Neutrophil (primary cell): ENCODE results near the gene BOLA1.
"Not testable (repeated sequence)": the region's sequence is repeated elsewhere in the genome, so short reads cannot be mapped to it uniquely, and the experiment has no call there.

ENCODE experiments used
- H3K27ac ChIP-seq: fragments of 200-600 bp; sonication (generic); 2 replicates; pipeline ENCODE4 v1.5.1; 2016; ENCODE audit warnings: mild to moderate bottlenecking, moderate library complexity
- H3K27me3 ChIP-seq: fragments of 200-600 bp; sonication (generic); 2 replicates; pipeline ENCODE4 v1.6.0; 2016; ENCODE audit warnings: mild to moderate bottlenecking
- H3K36me3 ChIP-seq: fragments of 200-600 bp; sonication (generic); 2 replicates; pipeline ENCODE4 v1.5.1; 2017
- H3K4me1 ChIP-seq, 2 experiments: fragments of 200-600 bp in 1 of 2; sonication (generic) in 1 of 2; 1 replicate in 1 of 2; 2 replicates in 1 of 2; pipeline versions ENCODE4 v1.5.1 to v1.6.1; 2013 to 2016; ENCODE audit warnings: low read depth in 1 of 2, low read length in 1 of 2, mild to moderate bottlenecking in 1 of 2, moderate library complexity in 1 of 2; ENCODE audit not compliant: control insufficient read depth in 1 of 2, insufficient read depth in 1 of 2
- H3K4me3 ChIP-seq, 2 experiments: fragments of 200-600 bp in 1 of 2; sonication (generic) in 1 of 2; 1 replicate in 1 of 2; 2 replicates in 1 of 2; pipeline ENCODE4 v1.5.1; 2013 to 2016; ENCODE audit warnings: low read depth in 1 of 2, low read length in 1 of 2, mild to moderate bottlenecking in 1 of 2, moderate library complexity in 1 of 2
- H3K9me3 ChIP-seq: fragments of 200-600 bp; sonication (generic); 2 replicates; pipeline ENCODE4 v1.5.1; 2016
- CTCF ChIP-seq: fragments of 200-600 bp; sonication (generic); IDR thresholded peaks from 2 replicates; pipeline ENCODE4 v1.5.1; 2016; ENCODE audit warnings: antibody characterized with exemption

Gene BOLA1

DNA sequence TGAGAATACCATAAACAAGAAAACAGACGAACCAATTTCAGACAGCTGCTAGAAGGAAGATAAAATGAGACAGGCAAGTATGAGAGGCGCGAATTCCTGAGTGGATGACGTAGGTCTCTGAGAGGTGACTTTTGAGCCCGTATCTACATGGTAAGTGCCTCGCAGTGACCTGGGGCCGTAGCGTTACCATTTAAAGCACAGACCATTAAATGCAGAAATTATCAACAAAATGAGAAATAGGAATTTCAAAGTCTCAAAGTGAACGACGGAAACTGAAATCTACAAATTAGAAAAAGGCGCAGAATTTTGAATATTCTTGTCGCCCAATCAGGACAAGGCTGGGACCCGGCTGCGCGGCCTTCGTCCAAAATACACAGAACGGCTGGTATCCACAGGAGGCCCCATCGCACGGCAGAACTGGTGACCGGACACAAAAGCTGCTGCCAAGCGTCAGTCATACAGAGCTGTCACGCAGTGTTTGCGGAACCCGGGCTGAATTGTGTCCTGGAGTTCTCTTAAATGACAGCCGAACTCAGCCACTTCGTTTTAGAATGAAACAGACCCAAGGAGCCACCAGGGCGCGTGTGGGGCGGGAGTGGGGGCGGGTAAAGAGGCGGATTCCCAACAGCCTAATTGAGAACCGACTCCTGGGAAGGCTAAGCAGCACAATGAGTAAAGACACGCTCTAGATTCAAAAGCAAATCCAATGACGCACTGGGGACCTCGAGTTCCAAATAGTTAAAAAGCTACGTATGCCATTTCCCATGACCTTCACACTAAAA lies 13.8 kb upstream of the BOLA1 start:
- Histone ChIP-seq H3K9me3 (peaks cover 16% of the 10 kb centered on the region), H3K4me1 (peaks cover 36 to 57% of the 10 kb centered on the region in 2 experiments), H3K27ac (peak overlapping the region; percentile 99), H3K4me3 (peak overlapping the region; percentile 71 to 93), H3K27me3 (no peaks in the 10 kb centered on the region), H3K36me3 (peaks cover 6% of the 10 kb centered on the region)
- peak; percentile 7 for TF ChIP-seq CTCF

DNA sequence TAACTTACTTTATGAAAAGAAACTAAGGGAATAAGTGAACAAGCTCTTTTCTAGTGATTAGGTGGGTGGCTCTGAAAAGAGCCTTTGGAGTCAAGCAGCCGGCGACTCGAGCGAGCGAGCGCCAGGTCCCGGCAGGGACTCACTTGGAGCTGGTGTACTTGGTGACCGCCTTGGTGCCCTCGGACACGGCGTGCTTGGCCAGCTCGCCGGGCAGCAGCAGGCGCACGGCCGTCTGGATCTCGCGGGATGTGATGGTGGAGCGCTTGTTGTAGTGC lies 13.3 kb upstream of the BOLA1 start:
- Histone ChIP-seq H3K27ac (peak overlapping the region; percentile 99), H3K4me1 (peaks cover 36 to 57% of the 10 kb centered on the region in 2 experiments), H3K9me3 (peaks cover 16% of the 10 kb centered on the region), H3K4me3 (peak overlapping the region; percentile 71 to 93)
- not testable (repeated sequence) for H3K27me3 ChIP-seq, H3K36me3 ChIP-seq

- peak overlapping the region; percentile 99 for H3K27ac ChIP-seq
- peak overlapping the region; percentile 71 to 93 for H3K4me3 ChIP-seq
- H3K27me3 ChIP-seq, result no peaks in the 10 kb centered on the region
- H3K4me1 ChIP-seq, result peaks cover 36 to 57% of the 10 kb centered on the region in 2 experiments
- peaks cover 16% of the 10 kb centered on the region for H3K9me3 ChIP-seq
- peaks cover 3% of the 10 kb centered on the region for H3K36me3 ChIP-seq
- no peak for TF ChIP-seq CTCF
Observed at GRCh38 chr1:149886396-149887195, 12.8 kb upstream of the BOLA1 start.

- H3K4me1 ChIP-seq, result peaks cover 33 to 52% of the 10 kb centered on the region in 2 experiments
- peaks cover 16% of the 10 kb centered on the region for H3K9me3 ChIP-seq
- peak overlapping the region; percentile 99 for H3K27ac ChIP-seq
- not testable (repeated sequence) for H3K36me3 ChIP-seq, H3K27me3 ChIP-seq
- peak overlapping the region; percentile 71 to 93 for H3K4me3 ChIP-seq
Observed at GRCh38 chr1:149887196-149887455, 12.2 kb upstream of the BOLA1 start.

- peak; percentile 43 for TF ChIP-seq CTCF
- Histone ChIP-seq H3K4me3 (peak overlapping the region; percentile 71 to 93), H3K9me3 (peaks cover 16% of the 10 kb centered on the region), H3K4me1 (peaks cover 30 to 46% of the 10 kb centered on the region in 2 experiments), H3K27ac (peak overlapping the region; percentile 99), H3K27me3 (no peaks in the 10 kb centered on the region), H3K36me3 (peaks cover 3% of the 10 kb centered on the region)
Observed at GRCh38 chr1:149887456-149888246, 11.7 kb upstream of the BOLA1 start.

DNA sequence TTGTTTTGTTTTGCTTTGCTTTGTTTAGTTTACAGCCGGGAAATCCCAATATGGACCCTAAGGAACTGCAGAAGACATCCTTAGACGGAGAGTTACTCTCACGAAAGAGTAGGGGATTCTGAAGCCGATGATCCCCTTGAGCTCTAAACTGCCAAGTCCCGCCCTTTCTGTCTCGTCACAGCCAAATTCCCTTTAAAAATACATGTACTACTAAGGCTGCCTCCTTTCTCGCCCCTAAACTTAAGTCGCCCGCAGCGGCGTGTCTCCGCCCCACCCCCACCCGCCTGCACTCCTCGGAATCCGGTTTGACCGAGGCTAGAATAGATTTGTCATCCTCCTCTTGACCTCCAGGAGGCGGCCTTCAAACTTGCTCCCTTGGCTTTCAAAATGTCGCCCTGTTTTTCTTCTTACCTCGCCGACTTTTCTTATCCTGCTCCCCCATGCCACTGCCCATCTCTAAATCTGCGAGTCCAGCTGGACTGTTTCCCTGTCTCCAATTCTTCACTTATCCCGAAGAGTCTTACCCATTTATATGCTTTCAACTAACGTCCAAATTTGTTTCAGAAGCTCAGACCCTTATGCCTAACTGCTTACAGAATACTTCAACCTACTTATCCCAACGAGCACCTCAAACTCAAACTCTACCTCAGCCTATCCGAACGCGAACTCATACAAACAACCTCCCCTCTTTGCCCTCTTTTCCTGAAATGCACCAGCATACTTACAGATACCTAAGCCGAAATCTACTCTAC lies 10.9 kb upstream of the BOLA1 start:
- peaks cover 16% of the 10 kb centered on the region for H3K9me3 ChIP-seq
- peaks cover 28 to 39% of the 10 kb centered on the region in 2 experiments for H3K4me1 ChIP-seq
- peak overlapping the region; percentile 71 to 93 for H3K4me3 ChIP-seq
- peak overlapping the region; percentile 99 for H3K27ac ChIP-seq
- H3K36me3 ChIP-seq, result peaks cover 3% of the 10 kb centered on the region
- no peak for TF ChIP-seq CTCF
- H3K27me3 ChIP-seq, result no peaks in the 10 kb centered on the region
